WTC11 (cell line): ENCODE data around the gene TMEM121B. TPM values are rescaled to one million over a fixed set of nuclear protein-coding genes. Genes with fewer than 3 reads are reported as not detected.

ENCODE experiments used
- ATAC-seq: fragments of 200-7000 bp; cut with Tn5 transposase; 2 replicates; pipeline ENCODE4 v1.10.0; 2021; ENCODE audit warnings: mild to moderate bottlenecking, moderate library complexity
- CTCF ChIA-PET: fragments of 300-600 bp; sonication (Branson Sonifier 250); formaldehyde crosslinking; loops from one replicate; lab custom pipeline; 2021; ENCODE audit warnings: antibody characterized with exemption; lab: Charles Lee
- POLR2A ChIA-PET: fragments of 350-600 bp; sonication (Branson Sonifier 250); formaldehyde crosslinking; loops from one replicate; lab custom pipeline; 2021; ENCODE audit warnings: antibody characterized with exemption; lab: Charles Lee
- DNase-seq: peaks from one replicate; pipeline ENCODE4 v3.0.0; 2021; ENCODE audit warnings: low spot score
- H3K27ac Mint-ChIP-seq: 2 replicates; pipeline ENCODE4 v1.8.0; 2021; ENCODE audit warnings: mixed read lengths
- H3K27me3 Mint-ChIP-seq: 2 replicates; pipeline ENCODE4 v1.8.0; 2021; ENCODE audit warnings: low read depth, mild to moderate bottlenecking, moderate library complexity, mixed read lengths
- H3K36me3 Mint-ChIP-seq: 2 replicates; pipeline ENCODE4 v1.8.0; 2021; ENCODE audit warnings: mixed read lengths
- H3K4me1 Mint-ChIP-seq: 2 replicates; pipeline ENCODE4 v1.8.0; 2022; ENCODE audit warnings: mixed read lengths
- H3K4me3 Mint-ChIP-seq: 2 replicates; pipeline ENCODE4 v1.8.0; 2021; ENCODE audit warnings: mild to moderate bottlenecking, moderate library complexity, mixed read lengths
- H3K9me3 Mint-ChIP-seq: 2 replicates; pipeline ENCODE4 v1.8.0; 2021; ENCODE audit warnings: mixed read lengths
- E2F5 ChIP-seq: sonication (generic); formaldehyde crosslinking; IDR thresholded peaks from 2 replicates; pipeline ENCODE4 v1.8.1; 2022; ENCODE audit warnings: mild to moderate bottlenecking, moderate library complexity, missing genetic modification reagents
- FOXP1 ChIP-seq: sonication (generic); formaldehyde crosslinking; IDR thresholded peaks from 2 replicates; pipeline ENCODE4 v1.8.0; 2022; ENCODE audit warnings: missing genetic modification reagents, mild to moderate bottlenecking, moderate library complexity, borderline replicate concordance
- FOXP4 ChIP-seq: sonication (generic); formaldehyde crosslinking; IDR thresholded peaks from 2 replicates; pipeline ENCODE4 v1.8.0; 2022; ENCODE audit warnings: mild to moderate bottlenecking, missing genetic modification reagents
- JUN ChIP-seq: sonication (generic); formaldehyde crosslinking; IDR thresholded peaks from 2 replicates; pipeline ENCODE4 v1.8.0; 2023; ENCODE audit warnings: mild to moderate bottlenecking, missing genetic modification reagents
- MLX ChIP-seq: sonication (generic); formaldehyde crosslinking; IDR thresholded peaks from 2 replicates; pipeline ENCODE4 v1.8.1; 2023; ENCODE audit warnings: mild to moderate bottlenecking, missing genetic modification reagents, moderate library complexity
- RELA ChIP-seq: sonication (generic); formaldehyde crosslinking; IDR thresholded peaks from 2 replicates; pipeline ENCODE4 v1.8.1; 2022; ENCODE audit warnings: missing genetic modification reagents, mild to moderate bottlenecking, borderline replicate concordance
- RORB ChIP-seq: fragments of 250-450 bp; sonication (Bioruptor Pico); IDR thresholded peaks from 2 replicates; pipeline ENCODE4 v1.9.0; 2021; ENCODE audit warnings: mild to moderate bottlenecking
- SMAD4 ChIP-seq: sonication (generic); formaldehyde crosslinking; IDR thresholded peaks from 2 replicates; pipeline ENCODE4 v1.8.0; 2022; ENCODE audit warnings: mild to moderate bottlenecking, missing genetic modification reagents
- total RNA-seq: library from RNA; stranded (reverse); gene quantifications from 3 replicates; pipeline ENCODE4 v1.2.3, GENCODE V29; 2021
- TF ChIP-seq, protein P1 (sequence below): sonication (generic); formaldehyde crosslinking; IDR thresholded peaks from 2 replicates; pipeline ENCODE4 v1.8.0; 2023; ENCODE audit warnings: missing genetic modification reagents, mild to moderate bottlenecking, borderline replicate concordance
- TF ChIP-seq, protein P2 (sequence below): sonication (generic); formaldehyde crosslinking; IDR thresholded peaks from 2 replicates; pipeline ENCODE4 v1.8.1; 2023; ENCODE audit warnings: mild to moderate bottlenecking, missing genetic modification reagents
- TF ChIP-seq, protein P3 (sequence below): sonication (generic); formaldehyde crosslinking; IDR thresholded peaks from 2 replicates; pipeline ENCODE4 v1.8.0; 2022; ENCODE audit warnings: missing genetic modification reagents
- TF ChIP-seq, protein P4 (sequence below): fragments of 200-600 bp; IDR thresholded peaks from 2 replicates; pipeline ENCODE4 v1.8.0; 2022; ENCODE audit warnings: antibody characterized with exemption

TMEM121B gene
- total RNA-seq, 1 experiment from 2014 or later: 7.5 TPM

GRCh38 chr22:17102297-17102667, 18.9 kb downstream of the TMEM121B start (continued):
- TF ChIP-seq, protein P1, sequence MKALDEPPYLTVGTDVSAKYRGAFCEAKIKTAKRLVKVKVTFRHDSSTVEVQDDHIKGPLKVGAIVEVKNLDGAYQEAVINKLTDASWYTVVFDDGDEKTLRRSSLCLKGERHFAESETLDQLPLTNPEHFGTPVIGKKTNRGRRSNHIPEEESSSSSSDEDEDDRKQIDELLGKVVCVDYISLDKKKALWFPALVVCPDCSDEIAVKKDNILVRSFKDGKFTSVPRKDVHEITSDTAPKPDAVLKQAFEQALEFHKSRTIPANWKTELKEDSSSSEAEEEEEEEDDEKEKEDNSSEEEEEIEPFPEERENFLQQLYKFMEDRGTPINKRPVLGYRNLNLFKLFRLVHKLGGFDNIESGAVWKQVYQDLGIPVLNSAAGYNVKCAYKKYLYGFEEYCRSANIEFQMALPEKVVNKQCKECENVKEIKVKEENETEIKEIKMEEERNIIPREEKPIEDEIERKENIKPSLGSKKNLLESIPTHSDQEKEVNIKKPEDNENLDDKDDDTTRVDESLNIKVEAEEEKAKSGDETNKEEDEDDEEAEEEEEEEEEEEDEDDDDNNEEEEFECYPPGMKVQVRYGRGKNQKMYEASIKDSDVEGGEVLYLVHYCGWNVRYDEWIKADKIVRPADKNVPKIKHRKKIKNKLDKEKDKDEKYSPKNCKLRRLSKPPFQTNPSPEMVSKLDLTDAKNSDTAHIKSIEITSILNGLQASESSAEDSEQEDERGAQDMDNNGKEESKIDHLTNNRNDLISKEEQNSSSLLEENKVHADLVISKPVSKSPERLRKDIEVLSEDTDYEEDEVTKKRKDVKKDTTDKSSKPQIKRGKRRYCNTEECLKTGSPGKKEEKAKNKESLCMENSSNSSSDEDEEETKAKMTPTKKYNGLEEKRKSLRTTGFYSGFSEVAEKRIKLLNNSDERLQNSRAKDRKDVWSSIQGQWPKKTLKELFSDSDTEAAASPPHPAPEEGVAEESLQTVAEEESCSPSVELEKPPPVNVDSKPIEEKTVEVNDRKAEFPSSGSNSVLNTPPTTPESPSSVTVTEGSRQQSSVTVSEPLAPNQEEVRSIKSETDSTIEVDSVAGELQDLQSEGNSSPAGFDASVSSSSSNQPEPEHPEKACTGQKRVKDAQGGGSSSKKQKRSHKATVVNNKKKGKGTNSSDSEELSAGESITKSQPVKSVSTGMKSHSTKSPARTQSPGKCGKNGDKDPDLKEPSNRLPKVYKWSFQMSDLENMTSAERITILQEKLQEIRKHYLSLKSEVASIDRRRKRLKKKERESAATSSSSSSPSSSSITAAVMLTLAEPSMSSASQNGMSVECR (CRISPR knock-in tag): no peak
- no peak for TF ChIP-seq MLX
- TF ChIP-seq E2F5 (CRISPR knock-in tag): no peak

- ChIA-PET POLR2A (no interaction called here), CTCF (interaction anchor here (1.0 kb wide), 1 partner anchor 18 kb away, joined by 3 read pairs; no protein-coding TSS in a partner anchor)
- TF ChIP-seq FOXP4 (CRISPR knock-in tag): no peak
- TF ChIP-seq, protein P2, sequence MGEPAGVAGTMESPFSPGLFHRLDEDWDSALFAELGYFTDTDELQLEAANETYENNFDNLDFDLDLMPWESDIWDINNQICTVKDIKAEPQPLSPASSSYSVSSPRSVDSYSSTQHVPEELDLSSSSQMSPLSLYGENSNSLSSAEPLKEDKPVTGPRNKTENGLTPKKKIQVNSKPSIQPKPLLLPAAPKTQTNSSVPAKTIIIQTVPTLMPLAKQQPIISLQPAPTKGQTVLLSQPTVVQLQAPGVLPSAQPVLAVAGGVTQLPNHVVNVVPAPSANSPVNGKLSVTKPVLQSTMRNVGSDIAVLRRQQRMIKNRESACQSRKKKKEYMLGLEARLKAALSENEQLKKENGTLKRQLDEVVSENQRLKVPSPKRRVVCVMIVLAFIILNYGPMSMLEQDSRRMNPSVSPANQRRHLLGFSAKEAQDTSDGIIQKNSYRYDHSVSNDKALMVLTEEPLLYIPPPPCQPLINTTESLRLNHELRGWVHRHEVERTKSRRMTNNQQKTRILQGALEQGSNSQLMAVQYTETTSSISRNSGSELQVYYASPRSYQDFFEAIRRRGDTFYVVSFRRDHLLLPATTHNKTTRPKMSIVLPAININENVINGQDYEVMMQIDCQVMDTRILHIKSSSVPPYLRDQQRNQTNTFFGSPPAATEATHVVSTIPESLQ (CRISPR knock-in tag): no peak
- no peak for TF ChIP-seq SMAD4 (CRISPR knock-in tag)
- no peak for TF ChIP-seq JUN (CRISPR knock-in tag)
- no peak for TF ChIP-seq FOXP1 (CRISPR knock-in tag)
- TF ChIP-seq RORB (CRISPR knock-in tag): no peak
- TF ChIP-seq RELA (CRISPR knock-in tag): no peak
- TF ChIP-seq, protein P3, sequence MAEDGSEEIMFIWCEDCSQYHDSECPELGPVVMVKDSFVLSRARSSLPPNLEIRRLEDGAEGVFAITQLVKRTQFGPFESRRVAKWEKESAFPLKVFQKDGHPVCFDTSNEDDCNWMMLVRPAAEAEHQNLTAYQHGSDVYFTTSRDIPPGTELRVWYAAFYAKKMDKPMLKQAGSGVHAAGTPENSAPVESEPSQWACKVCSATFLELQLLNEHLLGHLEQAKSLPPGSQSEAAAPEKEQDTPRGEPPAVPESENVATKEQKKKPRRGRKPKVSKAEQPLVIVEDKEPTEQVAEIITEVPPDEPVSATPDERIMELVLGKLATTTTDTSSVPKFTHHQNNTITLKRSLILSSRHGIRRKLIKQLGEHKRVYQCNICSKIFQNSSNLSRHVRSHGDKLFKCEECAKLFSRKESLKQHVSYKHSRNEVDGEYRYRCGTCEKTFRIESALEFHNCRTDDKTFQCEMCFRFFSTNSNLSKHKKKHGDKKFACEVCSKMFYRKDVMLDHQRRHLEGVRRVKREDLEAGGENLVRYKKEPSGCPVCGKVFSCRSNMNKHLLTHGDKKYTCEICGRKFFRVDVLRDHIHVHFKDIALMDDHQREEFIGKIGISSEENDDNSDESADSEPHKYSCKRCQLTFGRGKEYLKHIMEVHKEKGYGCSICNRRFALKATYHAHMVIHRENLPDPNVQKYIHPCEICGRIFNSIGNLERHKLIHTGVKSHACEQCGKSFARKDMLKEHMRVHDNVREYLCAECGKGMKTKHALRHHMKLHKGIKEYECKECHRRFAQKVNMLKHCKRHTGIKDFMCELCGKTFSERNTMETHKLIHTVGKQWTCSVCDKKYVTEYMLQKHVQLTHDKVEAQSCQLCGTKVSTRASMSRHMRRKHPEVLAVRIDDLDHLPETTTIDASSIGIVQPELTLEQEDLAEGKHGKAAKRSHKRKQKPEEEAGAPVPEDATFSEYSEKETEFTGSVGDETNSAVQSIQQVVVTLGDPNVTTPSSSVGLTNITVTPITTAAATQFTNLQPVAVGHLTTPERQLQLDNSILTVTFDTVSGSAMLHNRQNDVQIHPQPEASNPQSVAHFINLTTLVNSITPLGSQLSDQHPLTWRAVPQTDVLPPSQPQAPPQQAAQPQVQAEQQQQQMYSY (CRISPR knock-in tag): no peak
- TF ChIP-seq, protein P4, sequence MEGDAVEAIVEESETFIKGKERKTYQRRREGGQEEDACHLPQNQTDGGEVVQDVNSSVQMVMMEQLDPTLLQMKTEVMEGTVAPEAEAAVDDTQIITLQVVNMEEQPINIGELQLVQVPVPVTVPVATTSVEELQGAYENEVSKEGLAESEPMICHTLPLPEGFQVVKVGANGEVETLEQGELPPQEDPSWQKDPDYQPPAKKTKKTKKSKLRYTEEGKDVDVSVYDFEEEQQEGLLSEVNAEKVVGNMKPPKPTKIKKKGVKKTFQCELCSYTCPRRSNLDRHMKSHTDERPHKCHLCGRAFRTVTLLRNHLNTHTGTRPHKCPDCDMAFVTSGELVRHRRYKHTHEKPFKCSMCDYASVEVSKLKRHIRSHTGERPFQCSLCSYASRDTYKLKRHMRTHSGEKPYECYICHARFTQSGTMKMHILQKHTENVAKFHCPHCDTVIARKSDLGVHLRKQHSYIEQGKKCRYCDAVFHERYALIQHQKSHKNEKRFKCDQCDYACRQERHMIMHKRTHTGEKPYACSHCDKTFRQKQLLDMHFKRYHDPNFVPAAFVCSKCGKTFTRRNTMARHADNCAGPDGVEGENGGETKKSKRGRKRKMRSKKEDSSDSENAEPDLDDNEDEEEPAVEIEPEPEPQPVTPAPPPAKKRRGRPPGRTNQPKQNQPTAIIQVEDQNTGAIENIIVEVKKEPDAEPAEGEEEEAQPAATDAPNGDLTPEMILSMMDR: no peak
- no peak overlapping the region for H3K27ac Mint-ChIP-seq
- no peaks in the 10 kb centered on the region for H3K9me3 Mint-ChIP-seq
- no peaks in the 10 kb centered on the region for H3K27me3 Mint-ChIP-seq
- H3K4me1 Mint-ChIP-seq: no peaks in the 10 kb centered on the region
- ATAC-seq: no peak
- no peak for DNase-seq
- peaks cover 19% of the 10 kb centered on the region; the same call in 1 of the 2 replicates for H3K36me3 Mint-ChIP-seq
- H3K4me3 Mint-ChIP-seq: no peak overlapping the region
Observed at GRCh38 chr22:17101475-17102296, 19.5 kb downstream of the TMEM121B start.
